A549 (cell line): Measurements from ENCODE around the gene PCGF1. TPM values are rescaled to one million over a fixed set of nuclear protein-coding genes. Genes with fewer than 3 reads are reported as not detected.
"Not testable (repeated sequence)": the region's sequence is repeated elsewhere in the genome, so short reads cannot be mapped to it uniquely, and the experiment has no call there.

ENCODE experiments used
- ATAC-seq, 2 experiments: fragments of 200-7000 bp in 1 of 2; fragments of >200 bp in 1 of 2; cut with Nextera tagmentation in 1 of 2; cut with Tn5 transposase in 1 of 2; 3 replicates each; pipeline versions ENCODE4 v1.8.0 to v1.9.1; 2018 to 2020; ENCODE audit warnings: mild to moderate bottlenecking in 1 of 2, moderate library complexity in 1 of 2
- CTCF ChIA-PET: fragments of 300-600 bp; sonication (Branson Sonifier 250); formaldehyde crosslinking; extraction: SDS; loops from one replicate; lab custom pipeline; 2021; ENCODE audit warnings: antibody characterized with exemption, inconsistent platforms; lab: Yijun Ruan, JAX
- POLR2A ChIA-PET: fragments of 350-600 bp; formaldehyde crosslinking; extraction: SDS; loops from one replicate; lab custom pipeline; 2021; ENCODE audit warnings: antibody characterized with exemption, inconsistent platforms; lab: Yijun Ruan, JAX
- DNase-seq, 2 experiments: peaks; one replicate each; pipeline versions ENCODE4 v3.0.0 to v3.0.0-alpha.2; 2011 to 2016; ENCODE audit warnings: low read depth in 1 of 2, low spot score in 1 of 2
- FAIRE-seq: peaks from 2 replicates; lab custom pipeline; 2011; peaks lifted over from hg19 to GRCh38; lab: Jason Lieb, UNC
- H3K27ac ChIP-seq, 2 experiments: fragments of >200 bp; sonication (Bioruptor Twin); formaldehyde crosslinking; 3 replicates each; pipeline ENCODE4 v1.5.1; 2016 to 2017
- H3K4me1 ChIP-seq: fragments of >200 bp; sonication (Bioruptor Twin); formaldehyde crosslinking; 3 replicates; pipeline ENCODE4 v1.6.1; 2016
- H3K4me2 ChIP-seq: fragments of >200 bp; sonication (Bioruptor Twin); formaldehyde crosslinking; 3 replicates; pipeline ENCODE4 v1.6.1; 2016
- H3K4me3 ChIP-seq: fragments of >200 bp; sonication (Bioruptor Twin); formaldehyde crosslinking; 3 replicates; pipeline ENCODE4 v1.5.1; 2016
- H3K9me3 ChIP-seq: fragments of >200 bp; sonication (Bioruptor Twin); formaldehyde crosslinking; 3 replicates; pipeline ENCODE4 v1.6.1; 2016
- CHD2 ChIP-seq: fragments of 150-350 bp; IDR thresholded peaks from 2 replicates; pipeline ENCODE4 v1.6.1; 2014; ENCODE audit warnings: low read length; ENCODE audit not compliant: partially characterized antibody
- FOSB ChIP-seq: fragments of 250-450 bp; sonication (Bioruptor Pico); IDR thresholded peaks from 2 replicates; pipeline ENCODE4 v1.5.0; 2020; ENCODE audit warnings: mild to moderate bottlenecking, moderate library complexity
- HOXA7 ChIP-seq: fragments of 250-450 bp; sonication (Bioruptor Pico); IDR thresholded peaks from 2 replicates; pipeline ENCODE4 v1.5.0; 2020; ENCODE audit warnings: mild to moderate bottlenecking, moderate library complexity
- HOXB13 ChIP-seq: fragments of 250-450 bp; sonication (Bioruptor Pico); IDR thresholded peaks from 2 replicates; pipeline ENCODE4 v1.5.0; 2020; ENCODE audit warnings: low read depth, mild to moderate bottlenecking, moderate library complexity
- HOXB5 ChIP-seq: fragments of 250-450 bp; sonication (Bioruptor Pico); IDR thresholded peaks from 2 replicates; pipeline ENCODE4 v1.5.0; 2020; ENCODE audit warnings: mild to moderate bottlenecking, moderate library complexity
- KDM1A ChIP-seq: fragments of 200-600 bp; sonication (generic); IDR thresholded peaks from 2 replicates; pipeline ENCODE4 v1.6.1; 2016; ENCODE audit warnings: low read depth, mild to moderate bottlenecking
- MAZ ChIP-seq: fragments of 150-350 bp; IDR thresholded peaks from 2 replicates; pipeline ENCODE4 v1.6.1; 2014; ENCODE audit warnings: antibody characterized with exemption, low read depth, low read length, borderline replicate concordance
- POLR2A ChIP-seq: IDR thresholded peaks from 2 replicates; pipeline ENCODE4 v1.6.1; 2012; ENCODE audit warnings: mild to moderate bottlenecking, low read length
- RFX5 ChIP-seq: fragments of 450-650 bp; IDR thresholded peaks from 2 replicates; pipeline ENCODE4 v1.7.1; 2014; ENCODE audit warnings: antibody characterized with exemption, mild to moderate bottlenecking, moderate library complexity
- TP53 ChIP-seq: fragments of 250-450 bp; sonication (Bioruptor Pico); IDR thresholded peaks from 2 replicates; pipeline ENCODE4 v1.5.0; 2021; ENCODE audit warnings: mild to moderate bottlenecking, moderate library complexity
- ZNF302 ChIP-seq: fragments of 250-450 bp; sonication (Bioruptor Pico); IDR thresholded peaks from 2 replicates; pipeline ENCODE4 v1.9.0; 2021; ENCODE audit warnings: inconsistent platforms, mild to moderate bottlenecking, moderate library complexity
- WGBS: methylation state at CpG from one replicate; pipeline ENCODE4 v1.1.6; 2017; ENCODE audit errors: missing lambda C conversion rate; 5-methylcytosine and 5-hydroxymethylcytosine counted together
- polyA plus RNA-seq, 4 experiments: library from polyadenylated mRNA; depleted of rRNA in 3 of 4; stranded (reverse); fragments of >200 nt; fragmentation: RNase III in 1 of 4; extraction: RNeasy Plus Mini Kit Qiagen cat#74134 plus additional on column Dnase treatment in 1 of 4; gene quantifications; 2 replicates in 3 of 4; 3 replicates in 1 of 4; pipeline ENCODE4 v1.2.3, GENCODE V29; 2011 to 2017
- TF ChIP-seq, protein P1 (sequence below): fragments of 250-450 bp; sonication (Bioruptor Pico); IDR thresholded peaks from 2 replicates; pipeline ENCODE4 v1.5.0; 2020; ENCODE audit warnings: low read depth, mild to moderate bottlenecking, moderate library complexity
- TF ChIP-seq, protein P2 (sequence below): fragments of >200 bp; sonication (Bioruptor Twin); formaldehyde crosslinking; IDR thresholded peaks from 3 replicates; pipeline ENCODE4 v1.6.1; 2016
- TF ChIP-seq, protein P3 (sequence below): fragments of >200 bp; sonication (Bioruptor Twin); formaldehyde crosslinking; IDR thresholded peaks from 3 replicates; pipeline ENCODE4 v1.5.1; 2016
- TF ChIP-seq, protein P4 (sequence below): fragments of >200 bp; sonication (Bioruptor Twin); formaldehyde crosslinking; IDR thresholded peaks from 2 replicates; pipeline ENCODE4 v1.6.1; 2016
- TF ChIP-seq, protein P5 (sequence below): IDR thresholded peaks from 2 replicates; pipeline ENCODE4 v1.6.1; 2012
- TF ChIP-seq, protein P6 (sequence below): fragments of 150-350 bp; IDR thresholded peaks from 2 replicates; pipeline ENCODE4 v1.6.1; 2014; ENCODE audit warnings: low read depth, mild to moderate bottlenecking, low read length

Gene PCGF1
- polyA plus RNA-seq, 2 of the 4 experiments (the other 2 are of a cell fraction) = 32.2 to 53.6 TPM

DNA sequence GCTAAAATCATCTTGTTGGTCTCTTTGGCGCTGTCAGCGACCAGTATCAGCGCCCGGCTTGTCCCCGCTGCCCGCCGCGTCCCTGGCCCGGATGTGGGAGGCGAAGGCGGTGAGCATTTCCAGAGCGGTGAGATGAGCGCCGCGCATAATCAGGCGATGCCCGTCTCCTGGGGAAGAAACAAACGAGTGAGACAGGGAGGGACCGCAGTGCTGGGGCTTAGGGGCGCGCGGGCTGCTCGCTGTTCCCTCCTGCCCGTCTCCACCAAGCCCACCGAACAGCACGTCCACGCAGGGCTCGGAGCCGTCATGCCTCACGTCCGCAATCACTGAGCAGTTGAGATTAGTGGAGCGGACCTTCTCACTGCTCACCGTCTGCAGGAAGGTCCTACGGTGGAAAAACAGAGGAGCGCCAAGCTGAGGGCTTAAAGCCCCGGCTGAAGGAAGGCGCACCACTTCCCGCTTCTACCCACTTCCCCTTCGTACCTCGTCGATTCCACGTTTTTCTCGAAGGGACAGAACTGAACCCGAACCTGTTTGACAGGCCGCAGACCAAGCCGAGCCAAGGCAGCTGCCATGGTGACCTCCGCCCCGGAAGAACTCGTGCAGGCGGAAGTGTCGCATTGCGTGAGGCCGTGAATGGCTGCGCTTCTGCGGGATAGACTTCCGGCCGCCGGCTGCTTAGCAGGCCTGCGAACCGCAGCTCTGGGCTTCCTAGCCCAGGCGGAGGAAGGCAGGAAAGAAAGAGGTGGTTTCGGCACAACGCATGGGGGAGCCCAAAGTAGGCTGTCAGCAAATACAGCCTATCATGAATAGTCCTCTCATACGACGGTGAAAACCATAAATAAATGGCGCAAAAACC is 35.2 kb downstream of the PCGF1 start, which contains the start of gene MRPL53 (continued):
- TF ChIP-seq, protein P1, sequence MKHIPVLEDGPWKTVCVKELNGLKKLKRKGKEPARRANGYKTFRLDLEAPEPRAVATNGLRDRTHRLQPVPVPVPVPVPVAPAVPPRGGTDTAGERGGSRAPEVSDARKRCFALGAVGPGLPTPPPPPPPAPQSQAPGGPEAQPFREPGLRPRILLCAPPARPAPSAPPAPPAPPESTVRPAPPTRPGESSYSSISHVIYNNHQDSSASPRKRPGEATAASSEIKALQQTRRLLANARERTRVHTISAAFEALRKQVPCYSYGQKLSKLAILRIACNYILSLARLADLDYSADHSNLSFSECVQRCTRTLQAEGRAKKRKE = no peak
- TF ChIP-seq FOSB (CRISPR knock-in tag) (no peak), TP53 (CRISPR knock-in tag) (0 out of 2 replicates have a peak, but pooled peaks have one; percentile 56), HOXB5 (CRISPR knock-in tag) (no peak), KDM1A (no peak)

DNA sequence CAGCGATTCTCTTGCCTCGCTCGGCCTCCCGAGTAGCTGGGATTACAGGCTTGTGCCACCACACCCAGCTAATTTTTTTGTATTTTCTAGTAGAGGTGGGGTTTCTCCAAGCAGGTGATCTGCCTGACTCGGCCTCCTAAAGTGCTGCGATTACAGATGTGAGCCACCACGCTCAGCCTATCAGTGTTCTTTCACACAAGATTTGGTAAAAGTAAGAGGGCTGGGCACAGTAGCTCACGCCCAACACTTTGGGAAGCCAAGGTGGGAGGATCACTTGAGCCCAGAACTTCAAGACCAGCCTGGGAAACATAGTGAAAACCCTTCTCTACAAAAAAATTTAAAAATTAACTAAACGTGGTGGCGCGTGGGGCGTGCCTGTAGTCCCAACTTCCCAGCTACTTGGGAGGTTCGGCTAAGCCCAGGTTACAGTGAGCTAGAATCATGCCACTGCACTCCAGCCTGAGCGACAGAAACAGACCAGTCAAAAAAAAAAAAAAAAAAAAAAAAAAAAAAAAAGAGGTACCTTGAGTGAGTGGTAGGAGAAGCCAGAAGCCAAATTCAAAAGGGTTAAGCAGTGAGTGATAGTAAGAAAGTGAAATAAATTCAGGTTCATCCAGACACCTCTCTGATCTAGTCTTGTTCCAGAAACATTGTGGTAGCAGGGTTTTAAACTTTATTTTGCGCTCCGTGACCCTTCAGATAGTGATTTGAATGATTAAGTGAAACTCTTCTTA is 36.0 kb downstream of the PCGF1 start:
- FAIRE-seq = no peak

DNA sequence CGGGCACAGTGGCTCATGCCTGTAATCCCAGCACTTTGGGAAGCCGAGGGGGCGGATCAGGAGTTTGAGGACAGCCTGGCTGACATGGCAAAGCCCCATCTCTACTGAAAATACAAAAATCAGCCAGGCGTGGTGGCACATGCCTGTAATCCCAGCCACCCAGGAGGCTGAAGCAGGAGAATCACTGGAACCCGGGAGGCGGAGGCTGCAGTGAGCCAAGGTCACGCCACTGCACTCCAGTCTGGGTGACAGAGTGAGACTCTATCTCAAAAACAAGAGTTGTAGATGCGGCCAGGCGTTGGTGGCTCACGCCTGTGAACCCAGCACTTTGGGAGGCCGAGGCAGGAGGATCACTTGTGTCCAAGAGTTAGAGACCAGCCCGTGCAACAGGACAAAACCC is 36.8 kb downstream of the PCGF1 start:
- 95% methylated on average over 12 of the region's 12 CpGs for WGBS
- H3K9me3 ChIP-seq, H3K27ac ChIP-seq, ATAC-seq, H3K4me3 ChIP-seq, FAIRE-seq, DNase-seq: not testable (repeated sequence)
- H3K4me1 ChIP-seq = peaks cover 20% of the 10 kb centered on the region
- CTCF ChIA-PET = interaction anchor here (0.6 to 5.2 kb wide), 2 partner anchors 12 to 18 kb away, joined by 3 to 37 read pairs; partner anchors contain the start of genes CCDC142 and TTC31
- H3K4me2 ChIP-seq = peak overlapping the region; percentile 92
- POLR2A ChIA-PET = interaction anchor here (0.6 to 3.1 kb wide), 2 partner anchors 13 to 733 kb away, joined by 3 to 37 read pairs; partner anchors contain the start of genes TPRKB and WBP1

More for the DNA sequence above, 36.0 kb downstream of the PCGF1 start:
- CTCF ChIA-PET = interaction anchor here (0.6 to 5.2 kb wide), 2 partner anchors 11 to 18 kb away, joined by 3 to 37 read pairs; partner anchors contain the start of genes CCDC142 and TTC31
- DNase-seq (no peak), ATAC-seq (peak in 1 of 2 experiments; percentile 2; a peak in 2 of 6 replicates)
- H3K9me3 ChIP-seq = no peaks in the 10 kb centered on the region
- peak overlapping the region; percentile 63 for H3K4me3 ChIP-seq
- WGBS = 60% methylated on average over 16 of the region's 16 CpGs
- H3K4me1 ChIP-seq = peaks cover 16% of the 10 kb centered on the region
- TF ChIP-seq HOXA7 (CRISPR knock-in tag) (0 out of 2 replicates have a peak, but pooled peaks have one; percentile 45), RFX5 (no peak)
- TF ChIP-seq, all 56 proteins: peak for 1
- Histone ChIP-seq H3K27ac (peak overlapping the region; percentile 86 to 91), H3K4me2 (peak overlapping the region; percentile 92)
- POLR2A ChIA-PET = interaction anchor here (0.6 to 3.1 kb wide), 7 partner anchors 8 to 734 kb away, joined by 3 to 37 read pairs (median 5); partner anchors contain the start of genes CCDC142, TPRKB, TTC31 and WBP1

DNA sequence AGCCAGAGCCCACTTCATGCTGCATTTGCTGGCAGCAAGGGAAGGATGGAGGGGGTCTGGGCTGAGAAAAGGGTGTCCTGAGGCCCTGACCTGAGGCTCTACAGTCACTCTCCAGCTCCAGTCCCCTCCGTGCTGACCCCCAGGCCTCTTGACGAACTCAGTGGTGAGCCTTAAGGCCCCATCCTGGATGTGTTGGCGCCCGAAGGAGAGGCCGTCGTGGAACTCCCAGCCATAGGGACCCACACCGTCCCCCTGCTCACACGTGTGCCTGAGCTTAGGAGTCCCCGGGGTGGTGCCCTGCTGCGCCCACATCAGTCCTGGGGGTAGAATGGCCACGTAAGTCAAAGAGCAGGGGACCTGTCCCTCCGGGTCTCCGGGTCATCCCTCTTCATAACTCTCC is 43.1 kb downstream of the PCGF1 start:
- Histone ChIP-seq H3K4me1 (peaks cover 15% of the 10 kb centered on the region), H3K27ac (peak overlapping the region; percentile 90 to 95), H3K9me3 (no peaks in the 10 kb centered on the region), H3K4me2 (peak overlapping the region; percentile 90), H3K4me3 (peak overlapping the region; percentile 91)
- DNase-seq (no peak), ATAC-seq (peak; percentile 10 to 13; a peak in 5 of 6 replicates), FAIRE-seq (no peak)
- CTCF ChIA-PET = interaction anchor here (1.0 to 3.2 kb wide), 3 partner anchors 8 to 116 kb away, joined by 3 to 17 read pairs (median 10); partner anchors contain the start of genes CCDC142 and TTC31
- WGBS = 16% methylated on average over 12 of the region's 13 CpGs
- POLR2A ChIA-PET = interaction anchor here (1.5 to 2.4 kb wide), 2 partner anchors 10 to 18 kb away, joined by 4 to 8 read pairs; partner anchors contain the start of genes CCDC142, INO80B and TTC31
- TF ChIP-seq ZNF302 (no peak), MAZ (no peak), TP53 (CRISPR knock-in tag) (no peak), HOXB13 (CRISPR knock-in tag) (no peak), HOXB5 (CRISPR knock-in tag) (no peak), POLR2A (no peak), CHD2 (no peak), FOSB (CRISPR knock-in tag) (no peak)
- TF ChIP-seq, protein P2, sequence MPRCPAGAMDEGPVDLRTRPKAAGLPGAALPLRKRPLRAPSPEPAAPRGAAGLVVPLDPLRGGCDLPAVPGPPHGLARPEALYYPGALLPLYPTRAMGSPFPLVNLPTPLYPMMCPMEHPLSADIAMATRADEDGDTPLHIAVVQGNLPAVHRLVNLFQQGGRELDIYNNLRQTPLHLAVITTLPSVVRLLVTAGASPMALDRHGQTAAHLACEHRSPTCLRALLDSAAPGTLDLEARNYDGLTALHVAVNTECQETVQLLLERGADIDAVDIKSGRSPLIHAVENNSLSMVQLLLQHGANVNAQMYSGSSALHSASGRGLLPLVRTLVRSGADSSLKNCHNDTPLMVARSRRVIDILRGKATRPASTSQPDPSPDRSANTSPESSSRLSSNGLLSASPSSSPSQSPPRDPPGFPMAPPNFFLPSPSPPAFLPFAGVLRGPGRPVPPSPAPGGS = no peak
- TF ChIP-seq, protein P3, sequence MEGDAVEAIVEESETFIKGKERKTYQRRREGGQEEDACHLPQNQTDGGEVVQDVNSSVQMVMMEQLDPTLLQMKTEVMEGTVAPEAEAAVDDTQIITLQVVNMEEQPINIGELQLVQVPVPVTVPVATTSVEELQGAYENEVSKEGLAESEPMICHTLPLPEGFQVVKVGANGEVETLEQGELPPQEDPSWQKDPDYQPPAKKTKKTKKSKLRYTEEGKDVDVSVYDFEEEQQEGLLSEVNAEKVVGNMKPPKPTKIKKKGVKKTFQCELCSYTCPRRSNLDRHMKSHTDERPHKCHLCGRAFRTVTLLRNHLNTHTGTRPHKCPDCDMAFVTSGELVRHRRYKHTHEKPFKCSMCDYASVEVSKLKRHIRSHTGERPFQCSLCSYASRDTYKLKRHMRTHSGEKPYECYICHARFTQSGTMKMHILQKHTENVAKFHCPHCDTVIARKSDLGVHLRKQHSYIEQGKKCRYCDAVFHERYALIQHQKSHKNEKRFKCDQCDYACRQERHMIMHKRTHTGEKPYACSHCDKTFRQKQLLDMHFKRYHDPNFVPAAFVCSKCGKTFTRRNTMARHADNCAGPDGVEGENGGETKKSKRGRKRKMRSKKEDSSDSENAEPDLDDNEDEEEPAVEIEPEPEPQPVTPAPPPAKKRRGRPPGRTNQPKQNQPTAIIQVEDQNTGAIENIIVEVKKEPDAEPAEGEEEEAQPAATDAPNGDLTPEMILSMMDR = no peak
- TF ChIP-seq, protein P4, sequence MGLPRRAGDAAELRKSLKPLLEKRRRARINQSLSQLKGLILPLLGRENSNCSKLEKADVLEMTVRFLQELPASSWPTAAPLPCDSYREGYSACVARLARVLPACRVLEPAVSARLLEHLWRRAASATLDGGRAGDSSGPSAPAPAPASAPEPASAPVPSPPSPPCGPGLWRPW = no peak
- TF ChIP-seq, protein P5, sequence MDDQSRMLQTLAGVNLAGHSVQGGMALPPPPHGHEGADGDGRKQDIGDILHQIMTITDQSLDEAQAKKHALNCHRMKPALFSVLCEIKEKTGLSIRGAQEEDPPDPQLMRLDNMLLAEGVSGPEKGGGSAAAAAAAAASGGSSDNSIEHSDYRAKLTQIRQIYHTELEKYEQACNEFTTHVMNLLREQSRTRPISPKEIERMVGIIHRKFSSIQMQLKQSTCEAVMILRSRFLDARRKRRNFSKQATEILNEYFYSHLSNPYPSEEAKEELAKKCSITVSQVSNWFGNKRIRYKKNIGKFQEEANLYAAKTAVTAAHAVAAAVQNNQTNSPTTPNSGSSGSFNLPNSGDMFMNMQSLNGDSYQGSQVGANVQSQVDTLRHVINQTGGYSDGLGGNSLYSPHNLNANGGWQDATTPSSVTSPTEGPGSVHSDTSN = no peak
- TF ChIP-seq, protein P6, sequence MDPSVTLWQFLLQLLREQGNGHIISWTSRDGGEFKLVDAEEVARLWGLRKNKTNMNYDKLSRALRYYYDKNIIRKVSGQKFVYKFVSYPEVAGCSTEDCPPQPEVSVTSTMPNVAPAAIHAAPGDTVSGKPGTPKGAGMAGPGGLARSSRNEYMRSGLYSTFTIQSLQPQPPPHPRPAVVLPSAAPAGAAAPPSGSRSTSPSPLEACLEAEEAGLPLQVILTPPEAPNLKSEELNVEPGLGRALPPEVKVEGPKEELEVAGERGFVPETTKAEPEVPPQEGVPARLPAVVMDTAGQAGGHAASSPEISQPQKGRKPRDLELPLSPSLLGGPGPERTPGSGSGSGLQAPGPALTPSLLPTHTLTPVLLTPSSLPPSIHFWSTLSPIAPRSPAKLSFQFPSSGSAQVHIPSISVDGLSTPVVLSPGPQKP = no peak
